Prostate gland (tissue), 2 donors: ENCODE measurements around the gene CSTPP1.

ENCODE experiments used
- CTCF ChIP-seq, 4 experiments: fragments of 200-600 bp in 2 of 4; fragments of 450-650 bp in 2 of 4; sonication (generic) in 2 of 4; IDR thresholded peaks; 1 replicate in 3 of 4; 2 replicates in 1 of 4; pipeline ENCODE4 v1.5.1; 2016 to 2019; ENCODE audit warnings: antibody characterized with exemption in 4 of 4, mild to moderate bottlenecking in 2 of 4, moderate library complexity in 2 of 4
- POLR2A ChIP-seq: fragments of 450-650 bp; IDR thresholded peaks from one replicate; pipeline ENCODE4 v1.6.1; 2016; ENCODE audit warnings: antibody characterized with exemption, mild to moderate bottlenecking
- POLR2AphosphoS5 ChIP-seq: sonication (generic); formaldehyde crosslinking; IDR thresholded peaks from one replicate; pipeline ENCODE4 v1.6.1; 2017; ENCODE audit warnings: antibody characterized with exemption

- no peak for TF ChIP-seq CTCF (IDR thresholded peaks at IDR 0.05)
- no peak for TF ChIP-seq POLR2A
- TF ChIP-seq POLR2AphosphoS5 = no peak
These were observed 134.8 kb downstream of the CSTPP1 start for GRCh38 chr11:47071341-47071740.
